ENCODE results near the gene ARMH2. TPM values are rescaled to one million over a fixed set of nuclear protein-coding genes. Genes with fewer than 3 reads are reported as not detected.

Gene ARMH2
- total and polyA plus RNA-seq, 4 donors = not detected

DNA sequence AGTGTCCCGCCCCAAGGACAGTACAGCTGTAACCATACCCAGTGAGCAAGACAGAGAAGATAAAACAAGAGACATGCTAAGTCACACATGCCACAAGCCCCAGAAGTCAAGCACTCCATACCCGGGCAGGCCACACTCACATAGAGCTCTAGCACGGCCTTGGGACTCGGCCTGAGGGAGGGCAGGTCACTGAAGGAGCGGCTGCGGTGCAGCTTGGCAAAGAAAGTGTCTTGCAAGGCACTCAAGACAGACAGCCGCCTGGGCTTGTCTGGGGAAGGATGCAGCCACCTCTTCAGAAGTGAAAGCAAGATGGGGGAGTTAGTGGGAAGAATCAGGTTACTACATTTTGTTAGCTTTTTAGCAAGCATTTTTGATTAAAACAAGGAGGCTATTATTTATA lies 48.7 kb upstream of the ARMH2 start (continued):
- TF ChIP-seq, protein P1, sequence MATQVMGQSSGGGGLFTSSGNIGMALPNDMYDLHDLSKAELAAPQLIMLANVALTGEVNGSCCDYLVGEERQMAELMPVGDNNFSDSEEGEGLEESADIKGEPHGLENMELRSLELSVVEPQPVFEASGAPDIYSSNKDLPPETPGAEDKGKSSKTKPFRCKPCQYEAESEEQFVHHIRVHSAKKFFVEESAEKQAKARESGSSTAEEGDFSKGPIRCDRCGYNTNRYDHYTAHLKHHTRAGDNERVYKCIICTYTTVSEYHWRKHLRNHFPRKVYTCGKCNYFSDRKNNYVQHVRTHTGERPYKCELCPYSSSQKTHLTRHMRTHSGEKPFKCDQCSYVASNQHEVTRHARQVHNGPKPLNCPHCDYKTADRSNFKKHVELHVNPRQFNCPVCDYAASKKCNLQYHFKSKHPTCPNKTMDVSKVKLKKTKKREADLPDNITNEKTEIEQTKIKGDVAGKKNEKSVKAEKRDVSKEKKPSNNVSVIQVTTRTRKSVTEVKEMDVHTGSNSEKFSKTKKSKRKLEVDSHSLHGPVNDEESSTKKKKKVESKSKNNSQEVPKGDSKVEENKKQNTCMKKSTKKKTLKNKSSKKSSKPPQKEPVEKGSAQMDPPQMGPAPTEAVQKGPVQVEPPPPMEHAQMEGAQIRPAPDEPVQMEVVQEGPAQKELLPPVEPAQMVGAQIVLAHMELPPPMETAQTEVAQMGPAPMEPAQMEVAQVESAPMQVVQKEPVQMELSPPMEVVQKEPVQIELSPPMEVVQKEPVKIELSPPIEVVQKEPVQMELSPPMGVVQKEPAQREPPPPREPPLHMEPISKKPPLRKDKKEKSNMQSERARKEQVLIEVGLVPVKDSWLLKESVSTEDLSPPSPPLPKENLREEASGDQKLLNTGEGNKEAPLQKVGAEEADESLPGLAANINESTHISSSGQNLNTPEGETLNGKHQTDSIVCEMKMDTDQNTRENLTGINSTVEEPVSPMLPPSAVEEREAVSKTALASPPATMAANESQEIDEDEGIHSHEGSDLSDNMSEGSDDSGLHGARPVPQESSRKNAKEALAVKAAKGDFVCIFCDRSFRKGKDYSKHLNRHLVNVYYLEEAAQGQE (IDR thresholded peaks at IDR 0.05) = no peak
- TF ChIP-seq FOXA1 (IDR thresholded peaks at IDR 0.05) (no peak), FOXA2 (IDR thresholded peaks at IDR 0.05) (no peak), RXRA (IDR thresholded peaks at IDR 0.05) (no peak), EGR1 (IDR thresholded peaks at IDR 0.05; ENCODE audit: low read depth in 2 of 2) (no peak), GABPA (IDR thresholded peaks at IDR 0.05 in 1 of 2, conservative IDR thresholded peaks at IDR 0.05 in 1 of 2) (no peak)
- TF ChIP-seq, protein P2, sequence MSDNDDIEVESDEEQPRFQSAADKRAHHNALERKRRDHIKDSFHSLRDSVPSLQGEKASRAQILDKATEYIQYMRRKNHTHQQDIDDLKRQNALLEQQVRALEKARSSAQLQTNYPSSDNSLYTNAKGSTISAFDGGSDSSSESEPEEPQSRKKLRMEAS (IDR thresholded peaks at IDR 0.05) = no peak

DNA sequence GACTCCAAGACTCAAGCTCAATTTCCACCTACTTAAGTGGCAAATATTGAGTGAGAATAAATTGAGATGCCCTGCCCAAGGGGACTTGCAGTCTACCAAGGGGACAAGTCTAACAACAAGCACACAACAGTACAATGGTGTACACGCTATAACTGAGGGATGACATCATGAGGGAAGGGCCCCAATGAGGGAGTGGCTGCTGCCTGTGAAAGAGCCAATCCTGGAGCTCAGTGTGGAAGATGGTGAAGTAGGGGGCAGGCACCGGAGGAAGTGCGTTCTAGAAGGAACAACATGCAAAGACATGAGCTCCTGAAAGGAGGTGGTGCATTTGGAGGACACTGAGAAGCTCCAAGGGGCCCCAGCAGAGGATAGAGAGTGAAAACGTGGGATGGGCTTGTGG lies 46.9 kb upstream of the ARMH2 start:
- H3K9me3 ChIP-seq (ENCODE audit: control insufficient read depth in 4 of 4, low read length in 3 of 4) = no peaks in the 10 kb centered on the region
- WGBS = 95% methylated on average over 4 of the region's 4 CpGs
- no peak overlapping the region for H3K4me3 ChIP-seq (ENCODE audit: low read depth in 1 of 3, low read length in 3 of 3)
- no peak overlapping the region for H3K9ac ChIP-seq (ENCODE audit: low read depth in 1 of 2, low read length in 2 of 2)
- DNase-seq (ENCODE audit: low spot score) = no peak
- H3K27ac ChIP-seq (ENCODE audit: low read depth in 1 of 2, low read length in 2 of 2) = no peak overlapping the region
- H3K4me1 ChIP-seq (ENCODE audit: control insufficient read depth in 4 of 4, insufficient read depth in 4 of 4, low read length in 3 of 4) = no peaks in the 10 kb centered on the region
- H3K36me3 ChIP-seq (ENCODE audit: control insufficient read depth in 4 of 4, insufficient read depth in 3 of 4, low read depth in 1 of 4, low read length in 3 of 4) = peaks cover 0 to 7% (median 3%) of the 10 kb centered on the region in 4 donors
- H3K27me3 ChIP-seq (ENCODE audit: control insufficient read depth in 4 of 4, insufficient read depth in 4 of 4, low read length in 3 of 4) = no peaks in the 10 kb centered on the region
- TF ChIP-seq SP1 (IDR thresholded peaks at IDR 0.05) = no peak
- TF ChIP-seq JUND (IDR thresholded peaks at IDR 0.05) = no peak
- TF ChIP-seq, protein P3, sequence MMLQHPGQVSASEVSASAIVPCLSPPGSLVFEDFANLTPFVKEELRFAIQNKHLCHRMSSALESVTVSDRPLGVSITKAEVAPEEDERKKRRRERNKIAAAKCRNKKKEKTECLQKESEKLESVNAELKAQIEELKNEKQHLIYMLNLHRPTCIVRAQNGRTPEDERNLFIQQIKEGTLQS (IDR thresholded peaks at IDR 0.05) = no peak
- TF ChIP-seq NR2F2 (IDR thresholded peaks at IDR 0.05) = no peak
- no peak for TF ChIP-seq RXRA (IDR thresholded peaks at IDR 0.05)
- no peak for TF ChIP-seq HNF4A (conservative IDR thresholded peaks at IDR 0.05)
- TF ChIP-seq, protein P4, sequence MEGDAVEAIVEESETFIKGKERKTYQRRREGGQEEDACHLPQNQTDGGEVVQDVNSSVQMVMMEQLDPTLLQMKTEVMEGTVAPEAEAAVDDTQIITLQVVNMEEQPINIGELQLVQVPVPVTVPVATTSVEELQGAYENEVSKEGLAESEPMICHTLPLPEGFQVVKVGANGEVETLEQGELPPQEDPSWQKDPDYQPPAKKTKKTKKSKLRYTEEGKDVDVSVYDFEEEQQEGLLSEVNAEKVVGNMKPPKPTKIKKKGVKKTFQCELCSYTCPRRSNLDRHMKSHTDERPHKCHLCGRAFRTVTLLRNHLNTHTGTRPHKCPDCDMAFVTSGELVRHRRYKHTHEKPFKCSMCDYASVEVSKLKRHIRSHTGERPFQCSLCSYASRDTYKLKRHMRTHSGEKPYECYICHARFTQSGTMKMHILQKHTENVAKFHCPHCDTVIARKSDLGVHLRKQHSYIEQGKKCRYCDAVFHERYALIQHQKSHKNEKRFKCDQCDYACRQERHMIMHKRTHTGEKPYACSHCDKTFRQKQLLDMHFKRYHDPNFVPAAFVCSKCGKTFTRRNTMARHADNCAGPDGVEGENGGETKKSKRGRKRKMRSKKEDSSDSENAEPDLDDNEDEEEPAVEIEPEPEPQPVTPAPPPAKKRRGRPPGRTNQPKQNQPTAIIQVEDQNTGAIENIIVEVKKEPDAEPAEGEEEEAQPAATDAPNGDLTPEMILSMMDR (IDR thresholded peaks at IDR 0.05; ENCODE audit: low read depth, low read length, missing input control) = no peak
- TF ChIP-seq, protein P2 (IDR thresholded peaks at IDR 0.05) = no peak
- no peak for TF ChIP-seq RAD21 (IDR thresholded peaks at IDR 0.05)
- TF ChIP-seq FOXA1 (IDR thresholded peaks at IDR 0.05) = no peak
- TF ChIP-seq HNF4G (IDR thresholded peaks at IDR 0.05) = no peak

DNA sequence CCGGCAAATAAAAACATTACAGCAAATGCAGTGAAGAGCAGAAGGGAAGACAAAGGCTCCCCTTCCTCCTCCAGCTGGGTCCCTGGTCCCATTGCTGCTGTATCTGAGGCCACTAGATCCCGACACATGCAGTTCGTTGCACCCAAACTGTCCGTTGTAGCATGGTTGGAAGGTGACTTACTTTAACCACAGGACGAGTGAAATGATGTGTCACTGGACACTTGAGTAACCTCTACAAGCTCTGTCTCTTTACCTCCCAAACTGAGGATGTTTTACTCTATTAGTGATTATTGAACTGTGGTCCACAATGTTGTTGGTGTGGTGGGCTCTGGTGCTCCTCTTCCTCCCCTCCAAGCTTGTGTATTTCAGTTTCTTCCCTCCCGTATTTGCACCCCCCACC lies 46.2 kb upstream of the ARMH2 start:
- peaks cover 0 to 7% (median 3%) of the 10 kb centered on the region in 4 donors for H3K36me3 ChIP-seq (ENCODE audit: control insufficient read depth in 4 of 4, insufficient read depth in 3 of 4, low read depth in 1 of 4, low read length in 3 of 4)
- H3K27me3 ChIP-seq (ENCODE audit: control insufficient read depth in 4 of 4, insufficient read depth in 4 of 4, low read length in 3 of 4) = no peaks in the 10 kb centered on the region
- 93% methylated on average over 6 of the region's 6 CpGs for WGBS
- TF ChIP-seq TAF1 (conservative IDR thresholded peaks at IDR 0.05) (no peak), HNF4G (IDR thresholded peaks at IDR 0.05) (no peak), HNF4A (conservative IDR thresholded peaks at IDR 0.05) (no peak), JUND (IDR thresholded peaks at IDR 0.05) (no peak), EGR1 (IDR thresholded peaks at IDR 0.05; ENCODE audit: low read depth in 2 of 2) (no peak), RAD21 (IDR thresholded peaks at IDR 0.05) (no peak), RXRA (IDR thresholded peaks at IDR 0.05) (no peak), YY1 (IDR thresholded peaks at IDR 0.05) (no peak), FOXA1 (IDR thresholded peaks at IDR 0.05) (no peak), SP1 (IDR thresholded peaks at IDR 0.05) (no peak), FOXA2 (IDR thresholded peaks at IDR 0.05) (no peak)
- TF ChIP-seq, protein P4 (IDR thresholded peaks at IDR 0.05; ENCODE audit: low read depth, low read length, missing input control) = no peak
- TF ChIP-seq, protein P1 (IDR thresholded peaks at IDR 0.05) = no peak
- no peaks in the 10 kb centered on the region for H3K9me3 ChIP-seq (ENCODE audit: control insufficient read depth in 4 of 4, low read length in 3 of 4)
- H3K27ac ChIP-seq (ENCODE audit: low read depth in 1 of 2, low read length in 2 of 2) = no peak overlapping the region
- no peaks in the 10 kb centered on the region for H3K4me1 ChIP-seq (ENCODE audit: control insufficient read depth in 4 of 4, insufficient read depth in 4 of 4, low read length in 3 of 4)
- no peak overlapping the region for H3K9ac ChIP-seq (ENCODE audit: low read depth in 1 of 2, low read length in 2 of 2)
- no peak overlapping the region for H3K4me3 ChIP-seq (ENCODE audit: low read depth in 1 of 3, low read length in 3 of 3)
- no peak for DNase-seq (ENCODE audit: low spot score)
